T-cell (primary cell): ENCODE results near the gene HSH2D. TPM values are rescaled to one million over a fixed set of nuclear protein-coding genes. Genes with fewer than 3 reads are reported as not detected.

Source experiments
- ATAC-seq, 4 experiments: fragments of 200-7000 bp in 3 of 4; fragments of 150-1000 bp in 1 of 4; cut with Tn5 transposase; replicated peaks in 1 of 4; 1 replicate in 3 of 4; 2 replicates in 1 of 4; pipeline ENCODE4 v1.10.0; 2021; ENCODE audit warnings: moderate library complexity in 3 of 4, mild to moderate bottlenecking in 2 of 4, moderate number of reproducible peaks in 1 of 4
- CTCF ChIA-PET, 2 donors: fragments of 300-600 bp; sonication (Branson Sonifier 250); formaldehyde crosslinking; loops; one replicate each; lab custom pipeline; 2022; ENCODE audit warnings: antibody characterized with exemption in 2 of 2; lab: Charles Lee
- POLR2A ChIA-PET, 2 donors: fragments of 300-600 bp; sonication (Branson Sonifier 250); formaldehyde crosslinking; loops; one replicate each; lab custom pipeline; 2022; ENCODE audit warnings: antibody characterized with exemption in 2 of 2; lab: Charles Lee
- DNase-seq, 35 experiments: peaks; one replicate each; pipeline versions ENCODE4 v3.0.0 to v3.0.0-alpha.2; 2013 to 2023
- H3K27ac ChIP-seq: one replicate; pipeline ENCODE4 v1.5.1; 2013; ENCODE audit warnings: low read length
- H3K27me3 ChIP-seq, 2 experiments: replicated peaks in 1 of 2; 1 replicate in 1 of 2; 2 replicates in 1 of 2; pipeline versions ENCODE4 v1.6.1 to v1.7.0; 2013; ENCODE audit warnings: low read length in 1 of 2, mixed read lengths in 1 of 2; ENCODE audit not compliant: control insufficient read depth in 2 of 2, insufficient read depth in 2 of 2; ENCODE audit errors: extremely low read depth in 1 of 2
- H3K36me3 ChIP-seq, 2 donors: 1 replicate in 1 of 2; 2 replicates in 1 of 2; pipeline versions ENCODE4 v1.6.1 to v1.7.0; 2013; ENCODE audit warnings: low read length in 1 of 2; ENCODE audit not compliant: control insufficient read depth in 2 of 2, insufficient read depth in 1 of 2; ENCODE audit errors: extremely low read depth in 1 of 2
- H3K4me1 ChIP-seq, 2 experiments: 1 replicate in 1 of 2; 2 replicates in 1 of 2; pipeline versions ENCODE4 v1.6.1 to v1.7.0; 2013; ENCODE audit warnings: low read length in 2 of 2, mixed read lengths in 1 of 2; ENCODE audit not compliant: insufficient read depth in 2 of 2, control insufficient read depth in 1 of 2; ENCODE audit errors: extremely low read depth in 1 of 2
- H3K4me3 ChIP-seq, 2 donors: 1 replicate in 1 of 2; 2 replicates in 1 of 2; pipeline versions ENCODE4 v1.5.1 to v1.7.0; 2013; ENCODE audit warnings: mild to moderate bottlenecking in 2 of 2, low read length in 1 of 2, moderate library complexity in 1 of 2; ENCODE audit not compliant: control insufficient read depth in 1 of 2; ENCODE audit errors: extremely low read depth in 1 of 2
- H3K9me3 ChIP-seq: 2 replicates; pipeline ENCODE4 v1.7.0; 2013
- H3K27ac Mint-ChIP-seq, 2 donors: one replicate each; pipeline ENCODE4 v1.8.0; 2020 to 2021; ENCODE audit warnings: mild to moderate bottlenecking in 2 of 2, mixed read lengths in 2 of 2
- H3K27me3 Mint-ChIP-seq, 2 donors: one replicate each; pipeline ENCODE4 v1.8.0; 2021 to 2022; ENCODE audit warnings: mixed read lengths in 2 of 2
- H3K36me3 Mint-ChIP-seq: one replicate; pipeline ENCODE4 v1.8.0; 2021; ENCODE audit warnings: mixed read lengths
- H3K4me1 Mint-ChIP-seq, 3 donors: one replicate each; pipeline ENCODE4 v1.8.0; 2020 to 2022; ENCODE audit warnings: mixed read lengths in 3 of 3, mild to moderate bottlenecking in 1 of 3
- H3K4me3 Mint-ChIP-seq, 3 donors: one replicate each; pipeline ENCODE4 v1.8.0; 2020 to 2022; ENCODE audit warnings: mild to moderate bottlenecking in 3 of 3, mixed read lengths in 3 of 3, moderate library complexity in 3 of 3
- H3K9me3 Mint-ChIP-seq, 3 donors: one replicate each; pipeline ENCODE4 v1.8.0; 2020 to 2022; ENCODE audit warnings: mixed read lengths in 3 of 3
- WGBS: methylation state at CpG from one replicate; pipeline ENCODE4 v1.1.5; 2013; ENCODE audit warnings: missing lambda C conversion rate; ENCODE audit not compliant: insufficient coverage; 5-methylcytosine and 5-hydroxymethylcytosine counted together
- total RNA-seq, 35 experiments: library from RNA in 6 of 35; stranded (reverse) in 6 of 35; fragments of 120-200 nt in 1 of 35; gene quantifications; one replicate each; pipeline versions ENCODE4 v1.2.1 to v1.2.4 and lab custom pipeline; 2013 to 2026

Gene HSH2D
- total RNA-seq, 5 donors from 2014 or later (not counting 1 experiment from before 2014, with no cell fraction given), result 23.5 to 37.0 (median 28.5) TPM

DNA sequence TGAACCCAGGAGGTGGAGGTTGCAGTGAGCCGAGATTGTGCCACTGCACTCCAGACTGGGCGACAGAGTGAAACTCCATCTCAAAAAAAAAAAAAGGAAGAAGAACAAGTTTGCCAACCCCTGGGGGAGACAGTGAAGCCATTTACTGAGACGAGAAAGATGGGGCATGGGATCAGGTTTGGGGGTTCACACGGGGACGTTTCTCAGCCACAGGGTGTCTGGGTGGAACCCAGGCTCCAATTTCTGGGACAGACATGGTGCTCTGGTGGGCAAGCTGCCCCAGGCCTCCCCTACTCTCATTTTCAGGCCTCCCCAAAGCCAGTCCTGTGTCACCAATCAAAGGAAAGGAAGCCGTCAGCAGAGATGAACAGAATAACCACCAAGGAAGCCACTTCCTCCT is 13.4 kb downstream of the HSH2D start:
- no peaks in the 10 kb centered on the region for H3K9me3 ChIP-seq
- WGBS, result 68% methylated on average over 4 of the region's 6 CpGs
- H3K27me3 Mint-ChIP-seq, result no peaks in the 10 kb centered on the region
- no peak overlapping the region for H3K27ac Mint-ChIP-seq
- peaks cover 12 to 57% of the 10 kb centered on the region in 2 donors for H3K36me3 ChIP-seq
- ChIA-PET CTCF (interaction anchor here in 1 of 2 donors (0.6 kb wide), 1 partner anchor 365 kb away, joined by 4 read pairs; no protein-coding TSS in a partner anchor), POLR2A (interaction anchor here in 1 of 2 donors (0.6 kb wide), 1 partner anchor 11 kb away, joined by 5 read pairs; no protein-coding TSS in a partner anchor)
- H3K4me3 ChIP-seq, result no peak overlapping the region
- no peaks in the 10 kb centered on the region for H3K4me1 ChIP-seq
- H3K27ac ChIP-seq, result no peak overlapping the region
- DNase-seq (no peak), ATAC-seq (no peak)
- no peaks in the 10 kb centered on the region for H3K9me3 Mint-ChIP-seq
- H3K36me3 Mint-ChIP-seq, result peaks cover 46% of the 10 kb centered on the region
- no peak overlapping the region for H3K4me3 Mint-ChIP-seq
- H3K4me1 Mint-ChIP-seq, result peaks cover 3 to 18% (median 6%) of the 10 kb centered on the region in 3 donors
- no peaks in the 10 kb centered on the region for H3K27me3 ChIP-seq

DNA sequence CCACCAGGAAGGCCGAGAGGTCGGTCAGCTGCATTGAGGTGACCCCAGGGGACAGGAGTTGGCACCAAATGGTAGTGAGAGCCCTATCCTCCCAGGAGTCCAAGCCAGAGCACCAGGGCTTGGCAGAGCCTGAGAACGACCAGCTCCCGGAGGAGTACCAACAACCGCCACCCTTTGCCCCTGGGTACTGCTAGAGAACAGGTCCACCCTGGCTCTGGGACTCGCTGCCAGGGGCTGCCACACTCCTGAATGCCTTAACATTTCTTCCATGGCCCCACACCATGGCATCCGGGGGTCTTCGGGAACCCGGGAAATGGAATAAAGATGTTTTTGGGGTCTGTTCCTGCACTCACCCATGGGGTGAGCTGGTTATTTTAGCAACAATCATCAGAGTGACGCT is 14.1 kb downstream of the HSH2D start:
- DNase-seq (no peak), ATAC-seq (no peak)
- Mint-ChIP-seq H3K4me1 (peaks cover 3 to 18% (median 6%) of the 10 kb centered on the region in 3 donors), H3K9me3 (no peaks in the 10 kb centered on the region), H3K27ac (no peak overlapping the region), H3K4me3 (no peak overlapping the region), H3K27me3 (no peaks in the 10 kb centered on the region), H3K36me3 (peaks cover 46% of the 10 kb centered on the region)
- Histone ChIP-seq H3K4me1 (no peaks in the 10 kb centered on the region), H3K27ac (no peak overlapping the region), H3K9me3 (no peaks in the 10 kb centered on the region), H3K27me3 (no peaks in the 10 kb centered on the region), H3K36me3 (peaks cover 12 to 52% of the 10 kb centered on the region in 2 donors), H3K4me3 (no peak overlapping the region)
- POLR2A ChIA-PET, result interaction anchor here in 1 of 2 donors (0.5 kb wide), 1 partner anchor 242 kb away, joined by 3 read pairs; no protein-coding TSS in a partner anchor
- WGBS, result 88% methylated on average over 6 of the region's 10 CpGs
- CTCF ChIA-PET, result no interaction called here

DNA sequence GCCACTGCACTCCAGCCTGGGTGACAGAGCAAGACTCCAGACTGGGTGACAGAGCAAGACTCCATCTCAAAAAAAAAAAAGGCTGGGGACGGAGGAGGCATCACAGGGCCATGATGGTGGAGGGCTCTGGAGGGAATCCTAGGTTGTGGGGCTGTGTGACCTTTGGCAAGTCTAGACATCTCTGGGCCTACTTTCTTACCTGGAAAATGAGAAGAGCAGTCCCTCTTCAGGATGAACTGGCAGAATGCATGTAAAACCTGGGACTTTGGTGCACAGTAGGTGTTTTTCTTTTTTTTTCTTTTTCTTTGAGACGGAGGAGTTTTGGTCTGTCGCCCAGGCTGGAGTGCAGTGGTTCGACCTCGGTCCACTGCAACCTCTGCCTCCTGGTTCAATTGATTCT is 16.2 kb downstream of the HSH2D start:
- Mint-ChIP-seq H3K27me3 (no peaks in the 10 kb centered on the region), H3K27ac (no peak overlapping the region), H3K9me3 (no peaks in the 10 kb centered on the region), H3K36me3 (peaks cover 29% of the 10 kb centered on the region), H3K4me1 (peaks cover 3 to 17% (median 6%) of the 10 kb centered on the region in 3 donors), H3K4me3 (no peak overlapping the region)
- ChIA-PET POLR2A (interaction anchor here in 1 of 2 donors (0.6 kb wide), 1 partner anchor 31 kb away, joined by 3 read pairs; no protein-coding TSS in a partner anchor), CTCF (interaction anchor here in 1 of 2 donors (0.6 kb wide), 1 partner anchor 96 kb away, joined by 4 read pairs; no protein-coding TSS in a partner anchor)
- H3K4me3 ChIP-seq, result no peak overlapping the region
- H3K9me3 ChIP-seq, result no peaks in the 10 kb centered on the region
- no peaks in the 10 kb centered on the region for H3K4me1 ChIP-seq
- no peak overlapping the region for H3K27ac ChIP-seq
- H3K27me3 ChIP-seq, result no peaks in the 10 kb centered on the region
- no peak for DNase-seq
- WGBS, result 67% methylated on average over 1 of the region's 5 CpGs
- H3K36me3 ChIP-seq, result peaks cover 3 to 31% of the 10 kb centered on the region in 2 donors
- ATAC-seq, result no peak

DNA sequence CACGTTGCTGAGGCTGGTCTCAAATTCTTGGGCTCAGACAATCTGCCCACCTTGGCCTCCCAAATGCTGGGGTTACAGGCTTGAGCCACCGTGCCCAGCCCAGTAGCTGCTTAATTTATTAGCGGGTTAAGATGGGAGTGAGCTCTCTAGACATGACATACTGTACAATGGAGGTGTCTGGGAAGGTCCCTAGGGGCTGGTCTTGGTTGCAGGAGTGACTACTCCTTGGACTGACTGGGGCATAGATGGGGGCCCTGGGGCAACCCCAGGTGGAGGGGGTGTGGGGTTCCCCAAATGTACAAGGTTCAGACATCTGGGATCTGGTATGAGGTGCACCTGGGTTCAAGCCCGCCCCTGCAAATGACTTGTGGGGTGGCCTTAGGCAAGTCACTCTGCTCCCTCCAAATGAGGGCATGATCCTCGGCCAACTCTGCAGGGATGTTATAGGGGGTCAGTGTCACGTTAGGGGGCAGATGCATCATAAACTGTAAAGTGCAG is 17.0 kb downstream of the HSH2D start:
- 90% methylated on average over 2 of the region's 6 CpGs for WGBS
- Mint-ChIP-seq H3K36me3 (peaks cover 21% of the 10 kb centered on the region), H3K4me1 (peaks cover 0 to 11% (median 3%) of the 10 kb centered on the region in 3 donors), H3K4me3 (no peak overlapping the region), H3K27me3 (no peaks in the 10 kb centered on the region), H3K27ac (no peak overlapping the region), H3K9me3 (no peaks in the 10 kb centered on the region)
- POLR2A ChIA-PET, result no interaction called here
- Histone ChIP-seq H3K4me3 (no peak overlapping the region), H3K27ac (no peak overlapping the region), H3K36me3 (peaks cover 3 to 23% of the 10 kb centered on the region in 2 donors), H3K4me1 (no peaks in the 10 kb centered on the region), H3K27me3 (no peaks in the 10 kb centered on the region), H3K9me3 (no peaks in the 10 kb centered on the region)
- ATAC-seq (no peak), DNase-seq (no peak)
- CTCF ChIA-PET, result interaction anchor here in 1 of 2 donors (0.6 kb wide), 1 partner anchor 97 kb away, joined by 4 read pairs; no protein-coding TSS in a partner anchor

DNA sequence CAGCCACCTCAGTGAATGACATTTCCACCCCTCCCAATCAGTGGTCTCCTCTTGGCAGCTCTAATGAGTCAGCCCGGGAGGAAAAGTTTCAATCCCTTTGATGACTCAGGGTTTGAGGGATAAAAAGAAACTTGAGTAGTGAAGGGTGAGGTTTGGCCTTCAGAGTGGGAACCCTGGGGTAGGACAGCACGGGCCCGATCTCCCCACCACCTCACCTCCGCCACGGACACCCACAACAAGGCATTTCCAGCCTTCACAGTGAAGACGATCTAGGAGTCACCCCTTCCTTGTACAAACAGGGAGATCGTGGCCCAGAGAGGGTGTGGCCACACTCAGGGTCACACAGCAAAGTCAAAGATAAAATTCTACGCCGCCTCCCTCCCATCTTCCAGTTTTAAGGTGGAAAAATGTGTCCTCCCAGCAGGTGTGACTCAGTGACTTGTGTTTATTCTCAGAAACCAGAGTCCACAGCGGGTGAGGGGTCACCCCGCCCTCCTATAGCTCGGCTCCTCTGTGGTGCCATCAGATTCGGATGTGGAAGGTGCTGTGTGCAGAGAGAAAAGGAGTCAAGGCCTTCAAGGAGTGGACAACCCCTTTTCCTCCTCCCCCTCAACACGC is 17.6 kb downstream of the HSH2D start:
- H3K4me1 ChIP-seq, result no peaks in the 10 kb centered on the region
- CTCF ChIA-PET, result no interaction called here
- H3K36me3 Mint-ChIP-seq, result peaks cover 17% of the 10 kb centered on the region
- DNase-seq (no peak), ATAC-seq (no peak)
- no peak overlapping the region for H3K27ac Mint-ChIP-seq
- POLR2A ChIA-PET, result no interaction called here
- H3K9me3 Mint-ChIP-seq, result no peaks in the 10 kb centered on the region
- no peak overlapping the region for H3K4me3 Mint-ChIP-seq
- H3K36me3 ChIP-seq, result peaks cover 3 to 18% of the 10 kb centered on the region in 2 donors
- H3K4me1 Mint-ChIP-seq, result peaks cover 0 to 11% (median 3%) of the 10 kb centered on the region in 3 donors
- no peaks in the 10 kb centered on the region for H3K27me3 ChIP-seq
- H3K4me3 ChIP-seq, result no peak overlapping the region
- H3K27me3 Mint-ChIP-seq, result no peaks in the 10 kb centered on the region
- WGBS, result 25% methylated on average over 2 of the region's 14 CpGs
- H3K9me3 ChIP-seq, result no peaks in the 10 kb centered on the region
- H3K27ac ChIP-seq, result no peak overlapping the region

DNA sequence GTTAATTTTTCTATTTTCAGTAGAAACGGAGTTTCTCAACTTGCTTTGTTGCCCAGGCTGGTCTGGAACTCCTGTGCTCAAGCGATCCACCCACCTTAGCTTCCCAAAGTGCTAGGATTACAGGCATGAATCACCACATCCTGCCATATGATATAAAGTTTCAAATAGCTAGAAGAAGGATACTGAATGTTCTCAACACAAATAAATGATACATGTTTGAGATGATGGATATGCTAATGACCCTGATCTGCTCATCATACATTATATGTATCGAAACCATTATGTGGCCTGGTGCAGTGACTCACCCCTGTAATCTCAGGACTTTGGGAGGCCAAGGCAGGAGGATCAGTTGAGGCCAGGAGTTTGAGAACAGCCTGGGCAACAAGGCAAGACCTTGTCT is 18.4 kb downstream of the HSH2D start:
- WGBS, result no CpG with 5 or more reads among the region's 3 CpGs
- no peak for ATAC-seq
- no peak for DNase-seq
- Histone ChIP-seq H3K9me3 (no peaks in the 10 kb centered on the region), H3K36me3 (peaks cover 3 to 12% of the 10 kb centered on the region in 2 donors), H3K27me3 (no peaks in the 10 kb centered on the region), H3K4me3 (no peak overlapping the region), H3K27ac (no peak overlapping the region), H3K4me1 (no peaks in the 10 kb centered on the region)
- Mint-ChIP-seq H3K36me3 (peaks cover 11% of the 10 kb centered on the region), H3K27ac (no peak overlapping the region), H3K9me3 (no peaks in the 10 kb centered on the region), H3K4me3 (no peak overlapping the region), H3K4me1 (peaks cover 0 to 11% (median 3%) of the 10 kb centered on the region in 3 donors), H3K27me3 (no peaks in the 10 kb centered on the region)
- CTCF ChIA-PET, result no interaction called here
- POLR2A ChIA-PET, result interaction anchor here in 1 of 2 donors (0.7 kb wide), 1 partner anchor 162 kb away, joined by 11 read pairs; no protein-coding TSS in a partner anchor
